ACHN (cell line): ENCODE measurements around the gene BID.
"Not testable (repeated sequence)": the region's sequence is repeated elsewhere in the genome, so short reads cannot be mapped to it uniquely, and the experiment has no call there.

ENCODE experiments used
- DNase-seq: peaks from one replicate; pipeline ENCODE4 v3.0.0-alpha.2; 2015
- in situ Hi-C: cut with HindIII; loops from 2 replicates; pipeline ENCODE4 v1.10.0; 2017; ENCODE audit warnings: low sequenced_read_pairs, low pct_ligation_motif_present, low pct_unique_long_range_greater_than_20kb

Gene BID

GRCh38 chr22:17726006-17726927 is 48.0 kb downstream of the BID start:
- in situ Hi-C loops: no loop called here
- no peak for DNase-seq

- no peak for DNase-seq
- in situ Hi-C loops: no loop called here
These were observed 48.8 kb downstream of the BID start for GRCh38 chr22:17725500-17725796.

DNA sequence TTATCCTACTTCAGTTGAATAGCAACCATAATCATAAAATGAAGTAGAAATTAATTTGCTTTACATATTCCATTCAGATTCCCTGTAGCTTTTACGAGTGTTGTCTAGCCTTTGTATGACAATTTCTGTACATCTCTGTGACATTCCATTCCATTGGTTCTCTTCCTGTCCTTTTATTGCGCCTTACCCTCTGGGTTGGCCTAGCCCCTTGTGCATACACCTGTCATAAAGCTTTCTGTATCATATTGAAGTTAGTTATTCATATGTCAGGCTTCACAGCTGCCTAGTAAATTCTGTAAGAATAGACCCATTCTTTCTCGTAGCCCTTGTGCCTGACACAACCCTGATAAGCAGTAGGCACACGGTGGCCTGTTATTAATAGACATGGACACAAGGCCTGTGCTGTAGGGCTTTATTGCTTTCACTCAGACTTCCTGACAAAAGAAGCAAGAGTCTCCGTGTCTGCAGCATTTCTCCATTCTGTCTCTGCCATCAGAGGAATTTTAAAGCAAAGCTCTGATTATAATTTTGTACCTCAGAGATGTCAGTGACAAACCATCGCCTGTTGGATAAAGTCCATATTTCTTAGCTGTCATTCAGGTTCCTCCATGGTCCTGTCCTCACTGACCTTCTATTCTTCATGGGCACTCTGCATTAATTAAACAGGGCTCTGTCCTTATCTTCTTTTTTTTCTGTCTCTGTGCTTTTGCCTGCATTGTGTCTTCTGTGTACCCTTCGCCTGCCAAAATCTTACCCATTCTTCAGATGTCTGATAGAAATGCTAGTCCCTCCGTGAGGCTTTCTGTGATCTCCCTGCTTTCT is 49.4 kb downstream of the BID start:
- in situ Hi-C loops: no loop called here
- DNase-seq: no peak

- in situ Hi-C loops: no loop called here
These were observed 50.0 kb downstream of the BID start for GRCh38 chr22:17724241-17724640.

DNA sequence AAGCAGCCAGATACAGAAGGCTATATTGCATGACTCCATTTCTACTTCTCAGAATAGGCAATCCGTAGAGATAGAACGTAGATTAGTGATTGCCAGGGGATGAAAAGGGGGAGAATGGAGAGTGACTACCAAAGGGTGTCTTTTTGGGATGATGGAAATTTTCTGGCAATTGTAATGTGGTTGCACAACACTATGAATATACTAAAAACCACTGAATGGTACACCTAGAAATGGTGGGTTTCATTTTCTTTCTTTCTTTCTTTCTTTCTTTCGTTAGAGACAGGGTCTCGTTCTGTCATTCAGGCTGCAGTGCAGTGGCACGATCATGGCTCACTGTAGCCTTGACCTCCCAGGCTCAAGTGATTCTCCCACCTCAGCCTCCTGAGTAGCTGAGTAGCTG is 54.4 kb downstream of the BID start:
- no peak for DNase-seq
- in situ Hi-C loops: no loop called here

More at GRCh38 chr22:17724241-17724640, 50.0 kb downstream of the BID start:
- no peak for DNase-seq

- no peak for DNase-seq
- in situ Hi-C loops: no loop called here
These were observed 56.6 kb downstream of the BID start for GRCh38 chr22:17717708-17718107.

DNA sequence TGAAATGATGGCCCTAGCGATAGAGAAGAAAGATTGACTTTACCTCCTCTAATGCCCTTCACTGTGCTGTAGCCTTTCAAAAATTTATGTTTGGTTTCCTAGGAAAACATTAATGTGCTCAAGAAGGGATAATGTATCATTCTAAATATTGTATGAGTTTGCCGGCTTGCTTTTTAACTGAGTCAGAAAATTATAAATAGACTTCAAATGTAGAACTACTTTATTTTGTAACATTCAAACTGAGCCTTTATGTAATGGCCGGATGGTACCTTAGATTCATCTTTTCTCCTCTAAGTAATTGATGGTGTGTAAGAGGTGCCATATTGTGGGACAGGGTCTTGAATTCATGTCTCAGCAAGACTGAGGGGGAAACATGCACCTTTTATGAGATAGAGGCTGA is 57.7 kb downstream of the BID start:
- no peak for DNase-seq
- in situ Hi-C loops: no loop called here

DNA sequence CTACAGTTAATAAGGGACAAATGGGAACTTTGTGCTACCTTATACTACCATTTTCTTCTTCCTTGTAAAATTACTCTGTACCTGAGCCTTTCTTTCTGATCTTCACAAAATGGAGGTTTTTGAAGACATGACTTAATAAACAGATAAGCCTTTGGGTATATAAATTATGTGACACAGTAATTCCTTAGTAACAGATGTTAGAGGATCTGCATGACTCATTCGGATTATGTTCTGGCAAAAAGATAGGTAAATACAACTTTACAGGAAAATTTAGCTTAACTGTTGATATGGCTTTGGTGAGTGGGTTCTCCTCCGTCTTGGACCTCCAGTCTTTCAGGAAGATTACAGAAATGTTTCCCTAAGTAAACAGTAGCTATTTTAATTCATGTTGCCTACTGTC is 61.8 kb downstream of the BID start:
- DNase-seq: no peak
- in situ Hi-C loops: no loop called here

GRCh38 chr22:17710023-17710422 is 64.2 kb downstream of the BID start:
- in situ Hi-C loops: no loop called here
- DNase-seq: no peak

DNA sequence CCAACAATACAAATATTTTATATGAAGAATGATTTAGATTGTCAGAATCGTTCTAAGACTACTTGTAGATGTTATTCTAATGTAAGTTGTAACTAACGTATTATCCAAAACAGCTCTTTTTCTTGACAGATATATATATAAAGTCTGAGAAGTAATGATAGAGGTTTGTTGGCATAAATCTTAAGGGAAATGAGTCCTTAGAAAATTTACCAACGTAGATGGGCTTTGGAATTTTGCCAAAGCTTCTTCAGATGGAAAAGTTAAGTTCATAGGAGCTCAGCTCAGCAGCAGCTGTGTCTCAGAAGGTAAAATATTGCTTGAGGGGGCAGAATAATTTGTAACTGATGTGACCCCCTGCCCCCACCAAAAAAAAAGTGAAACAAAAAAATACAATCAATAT is 66.7 kb downstream of the BID start:
- in situ Hi-C loops: no loop called here
- peak; percentile 30 for DNase-seq

GRCh38 chr22:17706947-17707346 is 67.3 kb downstream of the BID start:
- in situ Hi-C loops: no loop called here
- DNase-seq: peak; percentile 5

DNA sequence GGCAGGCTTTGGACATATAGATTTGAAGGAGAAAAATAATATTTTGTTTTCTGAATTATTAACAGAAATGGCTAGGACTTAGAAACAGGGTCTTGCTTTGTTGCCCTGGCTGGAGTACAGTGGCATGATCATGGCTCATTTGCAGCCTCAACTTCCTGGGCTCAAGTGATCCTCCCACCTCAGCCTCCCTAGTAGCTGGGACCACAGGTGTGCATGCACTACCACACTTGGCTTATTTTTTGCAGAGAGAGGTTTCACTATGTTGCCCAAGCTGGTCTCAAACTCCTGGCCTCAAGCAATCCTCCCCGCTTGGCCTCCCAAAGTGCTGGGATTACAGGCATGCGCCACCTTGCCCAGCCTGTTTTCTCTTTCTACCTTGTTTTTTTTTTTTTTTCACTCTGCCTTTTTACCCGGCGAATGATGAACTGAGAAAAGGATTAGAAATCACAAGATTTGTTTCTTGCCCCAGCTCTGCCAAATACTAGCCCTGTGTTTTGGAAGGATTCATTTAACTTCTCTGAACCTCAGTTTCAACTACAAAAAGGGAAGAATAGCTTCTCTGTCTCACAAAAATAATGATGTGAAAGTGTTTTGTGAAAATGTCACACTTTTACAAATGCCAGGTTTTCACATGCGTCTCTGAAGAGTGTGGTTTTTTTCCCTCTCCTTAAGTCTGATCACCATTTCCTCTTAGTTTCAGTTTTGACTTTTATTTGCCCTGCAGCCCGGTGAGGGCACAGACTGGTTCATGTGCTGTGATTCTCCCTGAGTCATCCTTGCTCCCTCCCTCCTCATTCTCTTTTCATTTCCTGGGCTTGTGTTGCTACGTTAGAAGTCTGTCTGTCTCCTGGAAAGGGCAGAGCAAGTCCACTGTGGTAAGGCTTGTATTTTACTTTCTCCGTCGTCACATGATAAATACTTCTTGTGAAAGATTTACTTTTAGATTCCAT is 68.0 kb downstream of the BID start:
- DNase-seq: peak; percentile 93
- in situ Hi-C loops: no loop called here

GRCh38 chr22:17705546-17705945 is 68.7 kb downstream of the BID start:
- in situ Hi-C loops: no loop called here

DNA sequence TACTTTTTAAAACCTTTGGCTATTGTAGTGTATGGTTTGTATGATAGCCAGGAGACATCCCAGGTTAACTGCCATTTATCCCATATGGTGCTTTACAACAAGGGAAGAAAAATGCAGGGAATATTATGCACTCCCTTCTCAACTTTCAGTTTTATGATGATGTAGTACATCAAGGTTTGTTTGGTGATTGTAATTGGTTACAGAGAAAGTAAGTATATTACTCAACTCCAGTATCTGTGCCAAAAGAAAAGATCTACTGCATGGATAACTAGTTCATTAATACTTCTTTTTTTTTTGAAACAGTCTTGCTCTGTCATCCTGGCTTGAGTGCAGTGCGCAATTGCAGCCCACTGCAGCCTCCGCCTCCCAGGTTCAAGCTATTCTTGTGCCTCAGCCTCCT is 70.5 kb downstream of the BID start:
- in situ Hi-C loops: no loop called here

More at GRCh38 chr22:17705546-17705945, 68.7 kb downstream of the BID start:
- DNase-seq: no peak

GRCh38 chr22:17700778-17701177 is 73.5 kb downstream of the BID start:
- DNase-seq: no peak
- in situ Hi-C loops: no loop called here

More for the DNA sequence above, 70.5 kb downstream of the BID start:
- DNase-seq: no peak

DNA sequence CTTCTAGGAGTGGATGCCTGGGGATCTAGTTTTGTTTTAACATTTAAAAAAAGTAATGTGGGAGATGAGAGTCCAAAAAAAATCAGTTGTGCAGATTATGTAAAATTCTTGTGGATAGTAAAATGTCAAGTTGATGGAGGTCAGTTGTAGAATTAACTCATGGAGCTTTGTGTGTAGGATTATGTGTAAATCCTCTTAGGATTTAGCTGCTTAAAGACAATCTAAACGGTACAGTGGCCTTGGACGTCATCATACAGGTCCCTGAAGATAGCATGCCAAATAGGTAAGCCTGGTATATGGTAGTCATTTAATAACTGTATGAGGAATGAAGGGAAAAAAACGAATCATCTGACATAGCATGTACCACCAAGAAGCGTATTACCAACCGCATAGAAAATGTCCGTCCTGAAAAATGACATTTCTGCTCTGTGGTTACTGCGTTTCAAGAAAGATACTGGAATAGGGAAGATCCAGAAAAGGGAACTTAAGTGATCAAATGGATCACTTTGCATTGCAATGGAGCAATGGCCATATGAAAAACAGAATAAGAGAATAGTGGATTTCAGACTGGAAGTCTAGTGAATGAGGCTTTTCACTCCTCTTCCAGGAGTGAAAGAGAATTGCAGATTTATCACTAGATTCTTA is 74.5 kb downstream of the BID start:
- DNase-seq: no peak
- in situ Hi-C loops: no loop called here

DNA sequence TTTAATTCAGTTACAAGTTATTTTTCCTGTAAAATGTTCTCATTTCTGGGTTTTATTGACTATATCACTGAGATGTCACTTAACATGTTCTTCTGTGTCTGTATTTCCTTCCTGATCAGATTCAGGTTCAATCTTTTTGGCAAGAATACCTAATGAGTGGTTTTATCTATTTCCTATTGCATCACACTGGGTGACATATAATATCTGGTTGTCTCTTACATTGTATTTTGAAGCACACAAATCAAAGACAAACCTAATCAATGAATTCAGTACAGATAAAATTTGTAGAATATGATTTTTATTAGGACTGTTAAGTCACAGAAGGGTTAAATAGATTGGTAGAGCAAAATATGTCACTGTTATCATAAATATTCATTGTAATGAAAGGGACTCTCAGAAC is 75.3 kb downstream of the BID start:
- no peak for DNase-seq
- in situ Hi-C loops: no loop called here

- in situ Hi-C loops: not testable (repeated sequence)
These were observed 76.0 kb downstream of the BID start for GRCh38 chr22:17698276-17698675.

More at GRCh38 chr22:17698276-17698675, 76.0 kb downstream of the BID start:
- DNase-seq: not testable (repeated sequence)
